CD14-positive monocyte (primary cell): ENCODE measurements around the gene CDC14A. TPM values are rescaled to one million over a fixed set of nuclear protein-coding genes. Genes with fewer than 3 reads are reported as not detected.

Experiments
- DNase-seq, 3 donors: peaks; one replicate each; pipeline ENCODE4 v3.0.0-alpha.2; 2011 to 2022
- H2AFZ ChIP-seq: 2 replicates; pipeline ENCODE4 v1.6.0; 2012; ENCODE audit warnings: mild to moderate bottlenecking, low read depth, low read length, inconsistent platforms; ENCODE audit not compliant: insufficient read depth, poor library complexity, severe bottlenecking
- H3K27ac ChIP-seq, 2 donors: 1 replicate in 1 of 2; 2 replicates in 1 of 2; pipeline ENCODE4 v1.5.1; 2012 to 2013; ENCODE audit warnings: low read length in 2 of 2, control low read depth in 1 of 2, inconsistent platforms in 1 of 2, low read depth in 1 of 2, mild to moderate bottlenecking in 1 of 2
- H3K27me3 ChIP-seq, 2 donors: one replicate each; pipeline versions ENCODE4 v1.6.0 to v1.6.1; 2011 to 2013; ENCODE audit warnings: low read length in 2 of 2; ENCODE audit not compliant: control insufficient read depth in 2 of 2, insufficient read depth in 2 of 2
- H3K36me3 ChIP-seq, 2 donors: replicated peaks in 1 of 2; 1 replicate in 1 of 2; 2 replicates in 1 of 2; pipeline versions ENCODE4 v1.5.1 to v1.6.1; 2012 to 2013; ENCODE audit warnings: low read length in 2 of 2, control low read depth in 1 of 2, inconsistent platforms in 1 of 2, mild to moderate bottlenecking in 1 of 2; ENCODE audit not compliant: insufficient read depth in 2 of 2, control insufficient read depth in 1 of 2
- H3K4me1 ChIP-seq, 2 donors: 1 replicate in 1 of 2; 2 replicates in 1 of 2; pipeline versions ENCODE4 v1.5.1 to v1.6.1; 2012 to 2013; ENCODE audit warnings: low read length in 2 of 2, control low read depth in 1 of 2, inconsistent platforms in 1 of 2, mild to moderate bottlenecking in 1 of 2, moderate library complexity in 1 of 2; ENCODE audit not compliant: insufficient read depth in 2 of 2, control insufficient read depth in 1 of 2
- H3K4me2 ChIP-seq: replicated peaks from 2 replicates; pipeline ENCODE3; 2012; ENCODE audit warnings: low read length, moderate library complexity, mild to moderate bottlenecking; ENCODE audit not compliant: poor library complexity, severe bottlenecking; ENCODE audit errors: extremely low read depth
- H3K4me3 ChIP-seq, 3 experiments: fragments of 200-600 bp in 1 of 3; sonication (generic) in 1 of 3; replicated peaks in 1 of 3; 1 replicate in 2 of 3; 2 replicates in 1 of 3; pipeline ENCODE4 v1.5.1; 2011 to 2013; ENCODE audit warnings: low read length in 3 of 3, mild to moderate bottlenecking in 3 of 3, control low read depth in 2 of 3, low read depth in 2 of 3, inconsistent platforms in 1 of 3, moderate library complexity in 1 of 3
- H3K79me2 ChIP-seq: 2 replicates; pipeline ENCODE4 v1.6.0; 2012; ENCODE audit warnings: mild to moderate bottlenecking, control low read depth, inconsistent platforms, low read length, moderate library complexity; ENCODE audit not compliant: insufficient read depth
- H3K9ac ChIP-seq: 2 replicates; pipeline ENCODE4 v1.6.0; 2017; ENCODE audit warnings: low read length, mild to moderate bottlenecking; ENCODE audit not compliant: insufficient read depth, poor library complexity, severe bottlenecking
- H3K9me3 ChIP-seq, 2 donors: replicated peaks in 1 of 2; 1 replicate in 1 of 2; 2 replicates in 1 of 2; pipeline versions ENCODE4 v1.5.1 to v1.6.1; 2012 to 2013; ENCODE audit warnings: low read length in 2 of 2, control low read depth in 1 of 2; ENCODE audit not compliant: control insufficient read depth in 1 of 2, insufficient read depth in 1 of 2
- H4K20me1 ChIP-seq: 2 replicates; pipeline ENCODE4 v1.6.0; 2012; ENCODE audit warnings: mild to moderate bottlenecking, low read length, control low read depth, moderate library complexity; ENCODE audit not compliant: insufficient read depth
- H3K27ac Mint-ChIP-seq, 7 donors: one replicate each; pipeline ENCODE4 v1.8.0; 2020; ENCODE audit warnings: mild to moderate bottlenecking in 7 of 7, mixed read lengths in 7 of 7, moderate library complexity in 6 of 7, inconsistent platforms in 2 of 7
- H3K27me3 Mint-ChIP-seq, 3 donors: one replicate each; pipeline ENCODE4 v1.8.0; 2021 to 2022; ENCODE audit warnings: low read depth in 3 of 3, mild to moderate bottlenecking in 3 of 3, mixed read lengths in 3 of 3, moderate library complexity in 3 of 3, inconsistent platforms in 1 of 3
- H3K36me3 Mint-ChIP-seq, 2 donors: one replicate each; pipeline ENCODE4 v1.8.0; 2020; ENCODE audit warnings: mixed read lengths in 2 of 2, inconsistent platforms in 1 of 2, mild to moderate bottlenecking in 1 of 2
- H3K4me1 Mint-ChIP-seq: one replicate; pipeline ENCODE4 v1.8.0; 2020; ENCODE audit warnings: mild to moderate bottlenecking, mixed read lengths
- H3K4me3 Mint-ChIP-seq, 2 donors: one replicate each; pipeline ENCODE4 v1.8.0; 2020; ENCODE audit warnings: mild to moderate bottlenecking in 2 of 2, mixed read lengths in 2 of 2, moderate library complexity in 1 of 2
- H3K9me3 Mint-ChIP-seq, 7 donors: one replicate each; pipeline ENCODE4 v1.8.0; 2020 to 2022; ENCODE audit warnings: mixed read lengths in 7 of 7, mild to moderate bottlenecking in 6 of 7, moderate library complexity in 6 of 7, inconsistent platforms in 2 of 7
- WGBS: methylation state at CpG from one replicate; pipeline ENCODE4 v1.1.5; 2013; ENCODE audit warnings: missing lambda C conversion rate; ENCODE audit not compliant: insufficient coverage; 5-methylcytosine and 5-hydroxymethylcytosine counted together
- intact Hi-C, 2 donors: fragments of 100-400 bp; cut with micrococcal nuclease; formaldehyde crosslinking; loops; one replicate each; pipeline versions ENCODE4 v1.15.0 to v1.15.1; 2023
- polyA plus RNA-seq, 3 donors: library from polyadenylated mRNA; depleted of rRNA in 1 of 3; unstranded in 2 of 3; stranded (reverse) in 1 of 3; fragments of 300-500 nt in 2 of 3; fragments of >200 nt in 1 of 3; fragmentation: Illumina TruSeq in 2 of 3; gene quantifications; 1 replicate in 2 of 3; 2 replicates in 1 of 3; pipeline ENCODE4 v1.2.3, GENCODE V29; 2012 to 2021
- TF ChIP-seq, protein P1 (sequence below): fragments of 200-600 bp; IDR thresholded peaks from one replicate; pipeline ENCODE4 v1.8.0; 2022; ENCODE audit warnings: antibody characterized with exemption, mild to moderate bottlenecking

CDC14A gene
- polyA plus RNA-seq, 3 donors: 4.2 to 9.2 (median 6.1) TPM

DNA sequence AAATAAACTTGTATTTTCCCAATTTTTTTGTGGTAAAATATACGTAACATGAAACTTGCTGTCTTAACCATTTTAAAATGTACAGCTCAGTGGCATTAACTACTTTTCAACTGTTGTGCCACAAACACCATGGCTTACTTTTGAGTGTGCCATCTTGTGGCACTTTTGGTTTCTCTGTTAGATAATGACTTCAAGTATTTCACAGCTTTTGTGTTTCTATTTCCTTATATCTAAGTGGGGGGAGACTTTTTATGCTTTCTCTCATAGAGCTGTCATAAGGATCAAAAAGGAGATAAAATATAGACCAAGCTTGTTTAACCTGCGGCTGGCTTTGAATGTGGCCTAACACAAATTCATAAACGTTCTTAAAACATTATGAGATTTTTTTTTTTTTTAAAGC, 44.3 kb downstream of the CDC14A start:
- WGBS: no CpG with 5 or more reads among the region's 3 CpGs
- H3K9me3 Mint-ChIP-seq: no peaks in the 10 kb centered on the region
- peaks cover 13 to 29% of the 10 kb centered on the region in 2 donors for H3K36me3 Mint-ChIP-seq

DNA sequence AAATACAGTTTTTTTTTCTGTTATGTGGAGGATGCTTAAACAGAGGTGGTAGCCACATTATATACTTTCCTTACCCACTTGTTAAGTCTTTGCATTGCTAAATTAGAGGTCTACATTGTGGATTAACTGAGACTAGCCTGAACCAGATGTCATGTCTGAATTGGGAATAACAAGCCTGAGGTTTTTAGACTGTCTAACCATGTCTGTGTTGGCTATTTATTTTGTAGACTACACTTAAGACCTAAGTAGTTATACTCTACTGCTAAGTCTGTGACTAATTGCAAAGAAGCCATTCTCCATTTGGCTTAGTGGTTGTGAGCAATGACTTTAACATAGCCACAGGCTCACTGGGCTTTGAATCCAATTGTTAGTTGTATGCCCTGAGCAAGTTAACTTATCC, 45.4 kb downstream of the CDC14A start:
- peaks cover 79% of the 10 kb centered on the region for H3K79me2 ChIP-seq
- Mint-ChIP-seq H3K4me3 (no peak overlapping the region), H3K9me3 (no peaks in the 10 kb centered on the region), H3K27ac (peak overlapping the region in 3 of 7 donors; percentile 63 to 69 (median 63)), H3K4me1 (peaks cover 74% of the 10 kb centered on the region), H3K36me3 (peaks cover 13 to 29% of the 10 kb centered on the region in 2 donors), H3K27me3 (peaks cover 0 to 2% (median 0%) of the 10 kb centered on the region in 3 donors)
- H3K36me3 ChIP-seq: peaks cover 6 to 36% of the 10 kb centered on the region in 2 donors
- H4K20me1 ChIP-seq: no peaks in the 10 kb centered on the region
- peaks cover 29 to 48% of the 10 kb centered on the region in 2 donors for H3K4me1 ChIP-seq
- no peak for DNase-seq
- H3K9me3 ChIP-seq: no peaks in the 10 kb centered on the region
- no peak overlapping the region for H3K9ac ChIP-seq
- peak overlapping the region in 1 of 2 donors; percentile 22 for H3K27ac ChIP-seq
- no peaks in the 10 kb centered on the region for H3K27me3 ChIP-seq
- TF ChIP-seq, protein P1, sequence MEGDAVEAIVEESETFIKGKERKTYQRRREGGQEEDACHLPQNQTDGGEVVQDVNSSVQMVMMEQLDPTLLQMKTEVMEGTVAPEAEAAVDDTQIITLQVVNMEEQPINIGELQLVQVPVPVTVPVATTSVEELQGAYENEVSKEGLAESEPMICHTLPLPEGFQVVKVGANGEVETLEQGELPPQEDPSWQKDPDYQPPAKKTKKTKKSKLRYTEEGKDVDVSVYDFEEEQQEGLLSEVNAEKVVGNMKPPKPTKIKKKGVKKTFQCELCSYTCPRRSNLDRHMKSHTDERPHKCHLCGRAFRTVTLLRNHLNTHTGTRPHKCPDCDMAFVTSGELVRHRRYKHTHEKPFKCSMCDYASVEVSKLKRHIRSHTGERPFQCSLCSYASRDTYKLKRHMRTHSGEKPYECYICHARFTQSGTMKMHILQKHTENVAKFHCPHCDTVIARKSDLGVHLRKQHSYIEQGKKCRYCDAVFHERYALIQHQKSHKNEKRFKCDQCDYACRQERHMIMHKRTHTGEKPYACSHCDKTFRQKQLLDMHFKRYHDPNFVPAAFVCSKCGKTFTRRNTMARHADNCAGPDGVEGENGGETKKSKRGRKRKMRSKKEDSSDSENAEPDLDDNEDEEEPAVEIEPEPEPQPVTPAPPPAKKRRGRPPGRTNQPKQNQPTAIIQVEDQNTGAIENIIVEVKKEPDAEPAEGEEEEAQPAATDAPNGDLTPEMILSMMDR: no peak
- intact Hi-C loops: no loop called here
- H2AFZ ChIP-seq: no peak overlapping the region
- H3K4me3 ChIP-seq: no peak overlapping the region
- H3K4me2 ChIP-seq: no peak overlapping the region

More for the DNA sequence above, 44.3 kb downstream of the CDC14A start:
- intact Hi-C loops: no loop called here
- no peaks in the 10 kb centered on the region for H3K9me3 ChIP-seq
- H3K4me2 ChIP-seq: no peak overlapping the region
- peak overlapping the region in 1 of 2 donors; percentile 30 for H3K27ac ChIP-seq
- H3K4me1 ChIP-seq: peaks cover 29 to 47% of the 10 kb centered on the region in 2 donors
- no peak overlapping the region for H3K4me3 ChIP-seq
- no peak overlapping the region for H3K9ac ChIP-seq
- H3K79me2 ChIP-seq: peaks cover 75% of the 10 kb centered on the region
- no peak for DNase-seq
- peaks cover 0 to 2% (median 0%) of the 10 kb centered on the region in 3 donors for H3K27me3 Mint-ChIP-seq
- peaks cover 72% of the 10 kb centered on the region for H3K4me1 Mint-ChIP-seq
- H3K27me3 ChIP-seq: no peaks in the 10 kb centered on the region
- H4K20me1 ChIP-seq: no peaks in the 10 kb centered on the region
- TF ChIP-seq, protein P1: no peak
- H3K36me3 ChIP-seq: peaks cover 6 to 43% of the 10 kb centered on the region in 2 donors
- H3K27ac Mint-ChIP-seq: peak overlapping the region in 1 of 7 donors; percentile 16
- no peak overlapping the region for H3K4me3 Mint-ChIP-seq
- no peak overlapping the region for H2AFZ ChIP-seq
